Activated T-helper 2 cell treated with anti-CD3 and anti-CD28 coated beads, Interferon-gamma antibody, Interleukin-2, Interleukin-4, amounts not matched to agents 10 μg/mL and 5 μg/mL and 100 μg/mL, durations not matched to agents 14 hours and 24 hours and 36 hours (primary cell): ENCODE measurements around the gene NID1. TPM values are rescaled to one million over a fixed set of nuclear protein-coding genes. Genes with fewer than 3 reads are reported as not detected.

Source experiments
- DNase-seq: peaks from one replicate; pipeline ENCODE4 v3.0.0; 2021; ENCODE audit warnings: low spot score
- H3K27ac Mint-ChIP-seq: one replicate; pipeline ENCODE4 v1.8.0; 2021; ENCODE audit warnings: mixed read lengths
- H3K27me3 Mint-ChIP-seq: one replicate; pipeline ENCODE4 v1.8.0; 2021; ENCODE audit warnings: low read depth, mixed read lengths
- H3K36me3 Mint-ChIP-seq: one replicate; pipeline ENCODE4 v1.8.0; 2021; ENCODE audit warnings: low read depth, mixed read lengths
- H3K4me1 Mint-ChIP-seq: one replicate; pipeline ENCODE4 v1.8.0; 2021; ENCODE audit warnings: low read depth, mixed read lengths
- H3K4me3 Mint-ChIP-seq: one replicate; pipeline ENCODE4 v1.8.0; 2021; ENCODE audit warnings: low read depth, mild to moderate bottlenecking, moderate library complexity, mixed read lengths
- H3K9me3 Mint-ChIP-seq: one replicate; pipeline ENCODE4 v1.8.0; 2021; ENCODE audit warnings: mixed read lengths
- intact Hi-C: fragments of 100-400 bp; cut with micrococcal nuclease; formaldehyde crosslinking; loops from one replicate; pipeline ENCODE4 v1.15.1; 2023
- total RNA-seq: library from RNA; stranded (reverse); gene quantifications from 2 replicates; pipeline ENCODE4 v1.2.3, GENCODE V29; 2022

Gene NID1
- total RNA-seq, 1 donor from 2014 or later, result 0.55 TPM

DNA sequence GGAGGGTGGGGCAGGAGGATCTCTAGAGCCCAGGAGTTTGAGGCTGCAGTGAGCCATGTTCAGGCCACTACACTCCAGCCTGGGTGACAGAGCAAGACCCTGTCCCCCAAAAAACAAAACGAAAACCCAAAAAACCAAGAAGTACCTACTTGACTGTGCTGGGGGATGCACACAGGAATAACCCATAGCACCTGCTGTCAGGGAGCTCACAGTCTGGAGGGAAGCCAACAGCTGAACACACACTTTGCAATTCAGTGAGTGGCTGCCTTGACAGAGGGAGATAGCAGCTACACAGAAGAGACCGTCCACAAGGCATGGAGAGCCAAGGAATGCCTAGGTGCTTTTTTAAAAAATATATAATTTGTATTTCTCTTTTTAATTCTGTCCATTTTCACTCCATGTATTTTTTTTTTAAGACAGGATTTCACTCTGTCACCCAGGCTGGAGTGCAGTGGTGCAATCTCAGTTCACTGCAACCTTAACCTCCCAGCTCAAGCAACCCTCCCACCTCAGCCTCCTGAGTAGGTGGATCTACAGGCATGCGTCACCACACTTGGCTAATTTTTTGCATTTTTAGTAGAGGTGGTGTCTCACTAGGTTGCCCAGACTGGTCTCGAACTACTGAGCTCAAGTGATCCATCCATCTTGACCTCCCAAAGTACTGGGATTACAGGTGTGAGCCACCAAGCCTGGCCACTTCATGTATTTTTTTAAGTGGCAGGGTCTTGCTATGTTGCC is 68.7 kb downstream of the NID1 start:
- Mint-ChIP-seq H3K4me3 (no peak overlapping the region), H3K27me3 (no peaks in the 10 kb centered on the region), H3K4me1 (peaks cover 35% of the 10 kb centered on the region), H3K36me3 (peaks cover 5% of the 10 kb centered on the region), H3K9me3 (peaks cover 8% of the 10 kb centered on the region), H3K27ac (peak overlapping the region; percentile 57)
- no peak for DNase-seq
- intact Hi-C loops, result loop anchor here (10.0 kb wide), 1 partner anchor 799 kb away; the partner anchor contains the start of gene MTR

DNA sequence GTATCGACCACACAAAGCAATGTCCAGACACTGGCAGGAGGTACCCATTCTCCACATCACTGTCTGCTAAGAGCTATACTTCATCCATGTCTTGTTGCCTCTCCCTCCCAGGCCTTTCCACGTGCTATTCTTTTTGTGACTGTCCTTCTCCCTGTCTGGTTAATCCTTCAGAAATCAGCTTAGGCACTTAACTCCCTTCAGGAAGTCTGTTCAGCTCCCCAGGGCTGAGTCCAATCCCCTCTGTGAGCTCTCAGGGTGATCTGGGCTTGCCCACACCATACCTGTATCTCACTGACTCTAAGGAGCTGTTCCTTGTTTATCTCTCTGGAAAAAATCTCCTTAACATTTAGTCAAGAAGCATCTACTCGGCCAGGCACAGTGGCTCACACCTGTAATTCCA is 69.4 kb downstream of the NID1 start:
- peaks cover 3% of the 10 kb centered on the region for H3K36me3 Mint-ChIP-seq
- H3K4me3 Mint-ChIP-seq, result no peak overlapping the region
- intact Hi-C loops, result loop anchor here (10.0 kb wide), 1 partner anchor 799 kb away; the partner anchor contains the start of gene MTR
- peaks cover 6% of the 10 kb centered on the region for H3K9me3 Mint-ChIP-seq
- no peaks in the 10 kb centered on the region for H3K27me3 Mint-ChIP-seq
- DNase-seq, result no peak
- peaks cover 29% of the 10 kb centered on the region for H3K4me1 Mint-ChIP-seq
- H3K27ac Mint-ChIP-seq, result no peak overlapping the region

DNA sequence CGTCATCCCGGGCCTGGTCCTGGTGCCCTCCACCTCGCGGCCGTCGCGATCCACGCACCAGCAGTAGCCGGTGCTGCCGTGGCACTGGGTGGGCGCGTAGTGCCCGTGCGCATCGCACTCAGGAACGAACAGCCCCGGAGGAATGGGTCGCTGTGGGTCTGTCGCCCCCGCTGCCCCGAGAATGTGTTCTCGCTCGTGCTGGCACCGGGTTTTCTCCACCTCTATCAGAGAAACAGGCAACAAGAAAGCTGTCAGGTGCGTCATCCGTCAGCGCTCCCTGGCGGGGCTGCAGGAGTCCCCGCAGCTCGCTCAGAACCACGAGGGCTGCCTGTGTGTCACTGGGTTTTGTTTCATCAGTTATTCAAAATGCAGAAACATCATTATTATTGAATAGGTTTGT is 71.2 kb downstream of the NID1 start:
- no peak overlapping the region for H3K4me3 Mint-ChIP-seq
- intact Hi-C loops, result loop anchor here (10.0 kb wide), 1 partner anchor 801 kb away; the partner anchor contains the start of gene MTR
- H3K27me3 Mint-ChIP-seq, result no peaks in the 10 kb centered on the region
- peaks cover 13% of the 10 kb centered on the region for H3K9me3 Mint-ChIP-seq
- H3K27ac Mint-ChIP-seq, result no peak overlapping the region
- peaks cover 7% of the 10 kb centered on the region for H3K36me3 Mint-ChIP-seq
- peaks cover 12% of the 10 kb centered on the region for H3K4me1 Mint-ChIP-seq
- no peak for DNase-seq

DNA sequence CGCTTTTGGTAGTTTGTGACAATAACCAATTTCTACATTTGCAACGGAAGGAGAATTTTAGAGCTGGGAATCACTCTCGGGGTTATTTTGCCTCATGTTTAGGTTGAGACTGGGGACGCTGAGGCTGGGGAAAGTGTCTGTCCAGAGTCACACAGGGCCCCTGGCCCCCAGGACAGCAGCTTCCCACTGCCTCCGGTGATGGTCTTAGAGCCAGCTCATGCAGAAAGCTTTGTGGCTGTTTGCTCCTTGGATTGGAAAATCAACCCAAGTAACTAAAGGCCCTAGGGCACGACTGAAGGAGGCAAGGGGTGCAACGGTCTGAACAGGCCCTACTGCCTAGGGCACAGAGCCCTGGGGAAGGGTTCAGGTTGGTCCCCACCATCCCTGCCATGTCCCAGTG is 72.0 kb downstream of the NID1 start:
- peaks cover 7% of the 10 kb centered on the region for H3K36me3 Mint-ChIP-seq
- H3K4me3 Mint-ChIP-seq, result no peak overlapping the region
- DNase-seq, result no peak
- peaks cover 17% of the 10 kb centered on the region for H3K9me3 Mint-ChIP-seq
- H3K27me3 Mint-ChIP-seq, result peaks cover 2% of the 10 kb centered on the region
- peaks cover 8% of the 10 kb centered on the region for H3K4me1 Mint-ChIP-seq
- intact Hi-C loops, result loop anchor here (10.0 kb wide), 1 partner anchor 802 kb away; the partner anchor contains the start of gene MTR
- H3K27ac Mint-ChIP-seq, result no peak overlapping the region

DNA sequence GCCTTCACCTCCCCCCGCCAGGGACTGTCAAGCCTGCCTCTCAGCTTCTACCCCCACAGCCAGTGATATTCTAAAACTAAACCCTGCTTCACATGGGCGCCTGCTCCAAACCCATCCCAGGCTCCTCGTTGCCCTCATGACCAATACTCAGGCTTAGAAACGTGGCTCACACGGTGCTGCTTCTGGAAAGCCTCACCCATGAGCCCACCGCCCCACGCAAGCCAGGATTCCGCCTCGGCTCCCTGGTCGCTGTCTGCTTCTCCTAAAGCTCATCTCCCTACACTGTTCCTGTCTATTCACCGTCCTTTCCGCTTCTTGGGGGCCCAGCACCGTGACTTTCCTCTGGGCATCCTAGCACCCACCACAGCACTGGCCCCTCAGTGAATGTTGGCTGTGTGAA is 72.5 kb downstream of the NID1 start:
- peaks cover 6% of the 10 kb centered on the region for H3K4me1 Mint-ChIP-seq
- H3K4me3 Mint-ChIP-seq, result no peak overlapping the region
- no peak overlapping the region for H3K27ac Mint-ChIP-seq
- peaks cover 18% of the 10 kb centered on the region for H3K9me3 Mint-ChIP-seq
- intact Hi-C loops, result loop anchor here (10.0 kb wide), 1 partner anchor 802 kb away; the partner anchor contains the start of gene MTR
- H3K36me3 Mint-ChIP-seq, result peaks cover 7% of the 10 kb centered on the region
- peaks cover 8% of the 10 kb centered on the region for H3K27me3 Mint-ChIP-seq
- DNase-seq, result no peak

DNA sequence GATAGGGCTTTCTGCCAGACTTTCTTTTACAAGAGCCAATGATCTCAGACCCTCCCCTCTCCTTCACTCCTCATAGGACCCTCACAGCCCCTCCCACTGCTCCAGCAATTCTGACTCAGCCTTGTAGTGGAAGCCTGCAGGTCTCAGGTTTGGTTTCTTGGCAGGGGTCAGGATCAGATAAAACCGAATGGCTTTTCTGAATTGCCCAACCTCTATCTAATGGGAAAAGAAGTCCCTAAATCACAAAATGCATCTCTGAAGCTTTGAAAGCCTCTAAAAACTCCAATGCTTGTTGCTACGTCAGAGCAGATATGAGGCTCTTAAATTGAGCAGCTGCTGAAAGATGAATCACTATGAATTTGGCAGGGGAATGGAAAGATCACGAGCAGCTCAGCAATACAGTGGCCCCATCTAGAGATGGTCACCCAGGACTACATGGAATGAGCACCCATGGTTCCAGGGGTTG is 74.5 kb downstream of the NID1 start:
- no peak for DNase-seq
- Mint-ChIP-seq H3K9me3 (peaks cover 18% of the 10 kb centered on the region), H3K36me3 (peaks cover 7% of the 10 kb centered on the region), H3K4me1 (peaks cover 1% of the 10 kb centered on the region), H3K27ac (no peak overlapping the region), H3K27me3 (peaks cover 9% of the 10 kb centered on the region), H3K4me3 (no peak overlapping the region)
- intact Hi-C loops, result loop anchor here (10.0 kb wide), 1 partner anchor 804 kb away; the partner anchor contains the start of gene MTR

DNA sequence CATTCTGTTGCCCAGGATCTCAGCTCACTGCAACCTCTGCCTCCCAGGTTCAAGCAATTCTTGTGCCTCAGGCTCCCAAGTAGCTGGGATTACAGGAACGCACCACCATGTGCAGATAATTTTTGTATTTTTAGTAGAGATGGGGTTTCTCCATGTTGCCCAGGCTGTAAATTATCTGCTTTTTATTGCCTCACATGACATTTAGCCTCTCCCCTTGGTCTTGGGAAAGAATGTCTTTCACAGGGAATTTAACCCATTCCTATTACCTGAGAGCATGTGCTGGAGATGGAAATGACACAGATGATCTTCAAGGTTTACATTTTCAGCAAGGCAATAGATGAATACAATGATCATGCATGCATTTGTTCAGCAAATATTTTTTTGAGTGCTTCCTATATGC is 75.8 kb downstream of the NID1 start:
- H3K9me3 Mint-ChIP-seq, result peaks cover 18% of the 10 kb centered on the region
- H3K4me1 Mint-ChIP-seq, result no peaks in the 10 kb centered on the region
- peaks cover 7% of the 10 kb centered on the region for H3K36me3 Mint-ChIP-seq
- H3K27me3 Mint-ChIP-seq, result peaks cover 11% of the 10 kb centered on the region
- H3K27ac Mint-ChIP-seq, result no peak overlapping the region
- no peak overlapping the region for H3K4me3 Mint-ChIP-seq
- no peak for DNase-seq
- intact Hi-C loops, result no loop called here

DNA sequence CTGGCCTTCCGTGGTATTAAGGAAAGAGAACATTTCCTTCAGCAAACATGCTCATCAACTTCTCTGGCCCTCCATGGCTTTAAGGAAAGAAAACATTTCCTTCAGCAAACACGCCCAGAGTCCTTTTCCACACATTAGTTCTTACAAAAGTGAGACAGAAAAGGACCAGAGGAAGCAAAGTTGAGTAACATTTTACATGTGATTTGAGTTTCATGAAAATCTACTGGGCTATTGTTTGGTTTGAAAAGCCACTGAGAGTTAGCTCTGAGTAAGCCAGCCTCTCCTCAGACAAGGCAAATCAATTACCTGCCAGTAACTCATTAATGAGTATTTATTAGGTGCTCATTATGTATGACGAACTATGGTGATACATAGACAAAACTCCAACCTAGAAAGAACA is 78.0 kb downstream of the NID1 start:
- intact Hi-C loops, result no loop called here
- peaks cover 7% of the 10 kb centered on the region for H3K36me3 Mint-ChIP-seq

DNA sequence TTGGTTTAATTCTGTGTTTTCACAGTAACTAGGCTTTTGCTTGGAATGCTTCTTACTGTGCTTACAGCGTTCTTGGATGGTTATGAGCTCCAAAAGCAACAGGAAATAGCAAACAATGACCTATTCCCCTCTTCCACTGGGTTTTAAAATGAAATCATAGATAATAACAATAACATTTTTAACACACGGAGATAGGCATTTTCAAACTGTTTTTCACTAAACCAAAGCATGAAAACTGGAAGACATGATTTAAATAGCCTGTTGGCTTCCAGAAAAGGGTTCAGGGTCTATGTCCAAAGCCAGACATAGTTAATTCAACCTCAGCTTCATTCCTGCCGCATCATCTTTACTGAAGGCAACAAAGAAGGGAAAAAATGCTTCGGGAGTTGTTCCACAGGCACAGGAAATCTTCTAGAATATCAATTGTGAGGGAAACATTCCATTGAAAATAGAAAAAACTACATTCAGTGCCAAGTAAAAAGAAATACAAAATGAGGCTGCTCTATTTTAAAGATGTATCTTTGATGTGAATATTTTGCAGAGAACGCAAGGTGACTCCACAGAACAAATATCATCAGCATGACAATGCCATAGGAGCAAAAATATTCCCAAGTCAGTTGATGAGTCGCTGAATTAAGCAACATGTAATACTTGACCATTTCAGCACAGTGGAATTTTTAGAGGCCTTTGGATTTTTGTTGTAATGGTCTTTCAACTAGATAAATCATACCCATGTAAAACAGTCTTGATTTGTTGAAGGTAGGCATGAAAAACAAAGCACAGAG is 80.7 kb downstream of the NID1 start:
- no peaks in the 10 kb centered on the region for H3K36me3 Mint-ChIP-seq
- DNase-seq, result no peak

More for the DNA sequence above, 78.0 kb downstream of the NID1 start:
- Mint-ChIP-seq H3K27me3 (peaks cover 16% of the 10 kb centered on the region), H3K4me3 (no peak overlapping the region), H3K27ac (no peak overlapping the region), H3K9me3 (peaks cover 18% of the 10 kb centered on the region), H3K4me1 (peaks cover 2% of the 10 kb centered on the region)
- no peak for DNase-seq

DNA sequence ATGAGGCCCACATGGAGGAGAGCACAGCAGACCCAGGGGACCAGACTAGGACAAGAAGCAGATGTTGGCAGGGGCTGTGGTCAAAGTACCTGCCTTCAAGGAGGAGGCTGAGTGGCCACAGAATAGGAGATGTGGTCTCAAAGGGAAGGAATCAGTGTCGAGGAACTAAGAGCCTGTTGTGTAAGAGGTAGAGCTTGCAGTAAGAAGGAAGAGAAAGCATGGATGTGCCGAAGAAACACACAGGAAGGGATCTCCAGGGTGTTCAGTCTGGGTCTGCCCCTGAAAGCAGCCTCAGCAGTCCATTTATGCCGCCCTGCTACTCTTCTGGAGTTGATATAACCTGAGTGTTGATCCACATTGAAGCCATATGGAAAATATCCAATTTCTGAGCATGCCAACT is 83.9 kb downstream of the NID1 start:
- Mint-ChIP-seq H3K9me3 (no peaks in the 10 kb centered on the region), H3K4me1 (peaks cover 2% of the 10 kb centered on the region), H3K27me3 (peaks cover 15% of the 10 kb centered on the region), H3K4me3 (no peak overlapping the region), H3K27ac (no peak overlapping the region), H3K36me3 (no peaks in the 10 kb centered on the region)
- DNase-seq, result no peak
- intact Hi-C loops, result loop anchor here (5.0 kb wide), 1 partner anchor 404 kb away; no protein-coding TSS in a partner anchor

More for the DNA sequence above, 80.7 kb downstream of the NID1 start:
- intact Hi-C loops, result loop anchor here (5.0 kb wide), 1 partner anchor 407 kb away; no protein-coding TSS in a partner anchor
- Mint-ChIP-seq H3K27ac (no peak overlapping the region), H3K4me3 (no peak overlapping the region), H3K4me1 (peaks cover 2% of the 10 kb centered on the region), H3K9me3 (peaks cover 4% of the 10 kb centered on the region), H3K27me3 (peaks cover 18% of the 10 kb centered on the region)

DNA sequence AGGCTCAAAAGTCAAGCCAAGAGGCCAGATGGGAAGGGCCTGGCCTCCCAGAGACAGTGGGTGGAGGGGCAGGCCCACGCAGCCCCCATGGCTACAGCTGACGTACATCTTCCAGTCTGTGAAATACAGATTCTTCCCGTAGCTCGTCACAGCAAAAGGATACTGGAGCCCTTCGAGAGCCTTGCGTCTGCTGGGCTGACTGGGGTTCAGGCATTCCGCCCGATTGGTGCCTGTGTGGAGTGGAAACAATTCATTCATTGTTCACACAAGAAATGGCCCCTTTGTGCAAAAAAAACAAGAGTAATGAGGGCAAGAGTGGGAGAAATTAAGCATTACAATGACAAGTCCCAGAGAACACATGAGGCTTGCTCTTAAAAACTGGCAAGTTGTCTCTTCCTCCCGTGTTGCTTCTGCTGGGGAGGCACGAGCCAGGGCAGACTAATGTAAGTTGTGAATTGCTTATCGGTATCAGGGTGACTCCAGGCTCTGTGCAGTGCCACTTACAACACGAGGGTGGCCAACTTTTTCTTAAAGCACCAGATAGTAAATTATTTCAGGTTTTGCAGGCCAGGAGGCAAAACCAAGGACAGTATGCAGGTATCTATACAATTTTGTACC is 85.1 kb downstream of the NID1 start:
- Mint-ChIP-seq H3K4me1 (peaks cover 2% of the 10 kb centered on the region), H3K27me3 (peaks cover 13% of the 10 kb centered on the region)

DNA sequence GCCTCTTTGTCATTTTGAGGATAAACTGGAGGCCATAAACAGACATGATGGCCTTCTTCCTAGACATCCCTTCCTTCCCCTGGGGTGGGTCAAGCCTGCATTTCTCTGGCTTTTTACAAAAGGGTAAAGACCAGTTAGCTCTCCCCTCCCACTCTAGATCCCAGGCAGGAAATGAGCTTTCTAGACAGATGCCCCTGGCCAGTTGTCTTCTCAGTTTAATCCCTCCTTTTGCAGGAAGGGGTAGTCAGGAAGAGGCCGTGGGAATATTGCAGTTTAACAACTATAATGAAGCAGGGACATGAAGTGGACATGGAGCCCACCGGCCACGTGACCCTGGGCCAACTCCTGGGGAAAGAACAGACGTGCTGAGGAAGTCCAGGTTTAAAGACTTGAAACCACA is 85.7 kb downstream of the NID1 start:
- H3K9me3 Mint-ChIP-seq, result no peaks in the 10 kb centered on the region
- intact Hi-C loops, result no loop called here
- no peak overlapping the region for H3K4me3 Mint-ChIP-seq
- H3K27me3 Mint-ChIP-seq, result peaks cover 17% of the 10 kb centered on the region
- DNase-seq, result no peak
- peaks cover 2% of the 10 kb centered on the region for H3K4me1 Mint-ChIP-seq
- H3K27ac Mint-ChIP-seq, result no peak overlapping the region
- no peaks in the 10 kb centered on the region for H3K36me3 Mint-ChIP-seq

More for the DNA sequence above, 85.1 kb downstream of the NID1 start:
- intact Hi-C loops, result loop anchor here (5.0 kb wide), 1 partner anchor 403 kb away; no protein-coding TSS in a partner anchor
- Mint-ChIP-seq H3K36me3 (no peaks in the 10 kb centered on the region), H3K9me3 (no peaks in the 10 kb centered on the region), H3K4me3 (no peak overlapping the region), H3K27ac (no peak overlapping the region)
- DNase-seq, result no peak
